ENCODE results near the gene TMEM52.

Gene TMEM52

GRCh38 chr1:1880617-1881312 is 38.3 kb downstream of the TMEM52 start:
- Histone ChIP-seq H3K27ac (ENCODE audit: insufficient read depth, low read depth, low read length, poor library complexity, severe bottlenecking) (no peak overlapping the region), H3K36me3 (ENCODE audit: control insufficient read depth, insufficient read depth, low read length) (peaks cover 10% of the 10 kb centered on the region), H3K9me3 (ENCODE audit: control insufficient read depth, low read length) (no peaks in the 10 kb centered on the region), H3K27me3 (ENCODE audit: control insufficient read depth, insufficient read depth, low read length, poor library complexity, severe bottlenecking) (no peaks in the 10 kb centered on the region), H3K4me1 (ENCODE audit: control insufficient read depth, insufficient read depth, low read length) (peaks cover 7% of the 10 kb centered on the region), H3K4me3 (ENCODE audit: insufficient read depth, low read depth, low read length) (no peak overlapping the region)
- 85 to 87% methylated on average over 13 of the region's 13 CpGs for WGBS, 2 experiments

DNA sequence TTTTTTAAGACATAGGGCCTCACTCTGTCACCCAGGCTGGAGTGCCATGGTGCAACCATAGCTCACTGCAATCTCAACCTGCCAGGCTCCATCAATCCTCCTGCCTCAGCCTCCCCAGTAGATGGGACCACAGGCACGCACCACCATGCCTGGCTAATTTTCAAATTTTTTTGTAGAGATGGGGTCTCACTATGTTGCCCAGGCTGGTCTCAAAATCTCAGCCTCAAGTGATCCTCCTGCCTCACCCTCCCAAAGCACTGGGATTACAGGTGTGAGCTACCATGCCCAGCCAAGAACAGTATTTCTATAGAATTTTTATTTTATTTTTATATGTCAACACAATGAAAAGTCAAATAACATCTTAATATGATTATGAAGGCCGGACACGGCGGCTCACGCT is 39.1 kb downstream of the TMEM52 start:
- peaks cover 7% of the 10 kb centered on the region for H3K4me1 ChIP-seq (ENCODE audit: control insufficient read depth, insufficient read depth, low read length)
- 96 to 98% methylated on average over 5 of the region's 5 CpGs for WGBS, 2 experiments
- no peak overlapping the region for H3K27ac ChIP-seq (ENCODE audit: insufficient read depth, low read depth, low read length, poor library complexity, severe bottlenecking)
- no peaks in the 10 kb centered on the region for H3K9me3 ChIP-seq (ENCODE audit: control insufficient read depth, low read length)
- H3K27me3 ChIP-seq (ENCODE audit: control insufficient read depth, insufficient read depth, low read length, poor library complexity, severe bottlenecking): no peaks in the 10 kb centered on the region
- H3K36me3 ChIP-seq (ENCODE audit: control insufficient read depth, insufficient read depth, low read length): peaks cover 18% of the 10 kb centered on the region
- no peak overlapping the region for H3K4me3 ChIP-seq (ENCODE audit: insufficient read depth, low read depth, low read length)

GRCh38 chr1:1877865-1878436 is 41.1 kb downstream of the TMEM52 start:
- Histone ChIP-seq H3K36me3 (ENCODE audit: control insufficient read depth, insufficient read depth, low read length) (peaks cover 23% of the 10 kb centered on the region), H3K9me3 (ENCODE audit: control insufficient read depth, low read length) (no peaks in the 10 kb centered on the region), H3K27me3 (ENCODE audit: control insufficient read depth, insufficient read depth, low read length, poor library complexity, severe bottlenecking) (no peaks in the 10 kb centered on the region), H3K4me1 (ENCODE audit: control insufficient read depth, insufficient read depth, low read length) (peaks cover 7% of the 10 kb centered on the region), H3K4me3 (ENCODE audit: insufficient read depth, low read depth, low read length) (no peak overlapping the region), H3K27ac (ENCODE audit: insufficient read depth, low read depth, low read length, poor library complexity, severe bottlenecking) (no peak overlapping the region)
- WGBS, 2 experiments: 82 to 85% methylated on average over 5 of the region's 5 CpGs

DNA sequence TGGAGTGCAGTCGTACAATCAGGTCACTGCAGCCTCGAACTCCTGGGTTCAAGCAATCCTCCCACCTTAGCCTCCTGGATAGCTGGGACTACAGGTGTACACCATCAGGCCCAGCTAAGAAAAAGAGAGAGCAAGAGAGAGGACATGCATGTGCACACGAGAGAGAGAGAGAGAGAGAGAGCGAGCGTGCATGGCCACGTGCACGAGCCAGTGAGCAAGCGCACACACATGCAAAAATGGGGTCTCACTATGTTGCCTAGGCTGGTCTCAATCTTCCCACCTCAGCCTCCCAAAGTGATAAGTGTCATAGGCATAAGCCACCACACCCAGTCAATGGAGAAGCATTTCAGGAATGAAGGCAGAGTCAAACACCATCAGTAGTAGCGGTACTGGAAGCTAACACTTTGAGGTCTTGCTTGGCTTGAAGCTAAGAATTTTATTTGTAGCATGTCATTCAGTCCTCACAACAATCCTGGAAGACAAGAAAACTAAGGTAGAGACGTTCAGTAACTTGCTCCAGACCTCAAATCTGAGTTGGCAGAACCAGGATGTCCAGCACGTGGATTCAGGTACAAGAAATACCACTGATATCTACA is 42.6 kb downstream of the TMEM52 start:
- 93 to 97% methylated on average over 11 of the region's 11 CpGs for WGBS, 2 experiments
- peaks cover 1% of the 10 kb centered on the region for H3K4me1 ChIP-seq (ENCODE audit: control insufficient read depth, insufficient read depth, low read length)
- H3K9me3 ChIP-seq (ENCODE audit: control insufficient read depth, low read length): no peaks in the 10 kb centered on the region
- no peak overlapping the region for H3K27ac ChIP-seq (ENCODE audit: insufficient read depth, low read depth, low read length, poor library complexity, severe bottlenecking)
- peaks cover 23% of the 10 kb centered on the region for H3K36me3 ChIP-seq (ENCODE audit: control insufficient read depth, insufficient read depth, low read length)
- H3K4me3 ChIP-seq (ENCODE audit: insufficient read depth, low read depth, low read length): no peak overlapping the region
- no peaks in the 10 kb centered on the region for H3K27me3 ChIP-seq (ENCODE audit: control insufficient read depth, insufficient read depth, low read length, poor library complexity, severe bottlenecking)

DNA sequence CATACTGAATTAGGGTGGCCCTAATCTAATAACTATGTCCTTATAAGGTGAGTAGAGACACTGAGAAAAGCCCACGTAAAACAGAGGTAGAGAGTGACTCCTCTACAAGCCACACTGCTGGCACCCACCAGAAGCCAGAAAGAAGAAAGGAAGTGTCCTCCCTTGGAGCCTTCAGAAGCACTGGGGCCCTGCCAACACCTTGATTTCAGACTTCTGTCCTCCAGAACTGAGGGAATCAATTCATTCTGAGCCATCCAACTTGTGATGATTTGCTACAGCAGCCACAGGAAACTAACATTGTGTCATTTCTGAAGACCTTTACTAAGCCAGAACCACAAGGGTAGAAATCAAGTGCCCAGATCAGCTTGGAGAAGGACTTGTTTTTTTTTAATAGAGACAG is 43.1 kb downstream of the TMEM52 start:
- H3K27ac ChIP-seq (ENCODE audit: insufficient read depth, low read depth, low read length, poor library complexity, severe bottlenecking): no peak overlapping the region
- no peaks in the 10 kb centered on the region for H3K27me3 ChIP-seq (ENCODE audit: control insufficient read depth, insufficient read depth, low read length, poor library complexity, severe bottlenecking)
- H3K4me3 ChIP-seq (ENCODE audit: insufficient read depth, low read depth, low read length): no peak overlapping the region
- 95% methylated on average over 1 of the region's 1 CpG for WGBS, 2 experiments
- H3K36me3 ChIP-seq (ENCODE audit: control insufficient read depth, insufficient read depth, low read length): peaks cover 23% of the 10 kb centered on the region
- H3K4me1 ChIP-seq (ENCODE audit: control insufficient read depth, insufficient read depth, low read length): no peaks in the 10 kb centered on the region
- no peaks in the 10 kb centered on the region for H3K9me3 ChIP-seq (ENCODE audit: control insufficient read depth, low read length)

DNA sequence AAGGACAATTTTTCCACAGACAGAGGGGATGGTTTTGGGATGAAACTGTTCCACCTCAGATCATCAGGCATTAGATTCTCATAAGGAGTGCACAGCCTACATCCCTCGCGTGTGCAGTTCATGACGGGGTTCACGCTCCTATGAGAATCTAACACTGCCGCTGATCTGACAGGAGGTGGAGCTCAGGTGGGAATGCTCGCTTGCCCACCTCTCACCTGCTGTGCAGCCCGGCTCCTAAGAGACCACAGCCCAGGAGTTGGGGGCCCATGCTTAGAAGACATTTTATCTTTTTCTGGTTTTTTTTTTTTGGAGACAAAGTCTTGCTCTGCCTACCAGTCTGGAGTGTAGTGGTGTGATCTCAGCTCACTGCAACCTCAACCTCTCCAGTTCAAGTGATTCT is 44.2 kb downstream of the TMEM52 start:
- Histone ChIP-seq H3K27ac (ENCODE audit: insufficient read depth, low read depth, low read length, poor library complexity, severe bottlenecking) (no peak overlapping the region), H3K27me3 (ENCODE audit: control insufficient read depth, insufficient read depth, low read length, poor library complexity, severe bottlenecking) (no peaks in the 10 kb centered on the region), H3K4me3 (ENCODE audit: insufficient read depth, low read depth, low read length) (no peak overlapping the region), H3K9me3 (ENCODE audit: control insufficient read depth, low read length) (no peaks in the 10 kb centered on the region), H3K4me1 (ENCODE audit: control insufficient read depth, insufficient read depth, low read length) (no peaks in the 10 kb centered on the region), H3K36me3 (ENCODE audit: control insufficient read depth, insufficient read depth, low read length) (peaks cover 26% of the 10 kb centered on the region)
- 95 to 96% methylated on average over 7 of the region's 7 CpGs for WGBS, 2 experiments

DNA sequence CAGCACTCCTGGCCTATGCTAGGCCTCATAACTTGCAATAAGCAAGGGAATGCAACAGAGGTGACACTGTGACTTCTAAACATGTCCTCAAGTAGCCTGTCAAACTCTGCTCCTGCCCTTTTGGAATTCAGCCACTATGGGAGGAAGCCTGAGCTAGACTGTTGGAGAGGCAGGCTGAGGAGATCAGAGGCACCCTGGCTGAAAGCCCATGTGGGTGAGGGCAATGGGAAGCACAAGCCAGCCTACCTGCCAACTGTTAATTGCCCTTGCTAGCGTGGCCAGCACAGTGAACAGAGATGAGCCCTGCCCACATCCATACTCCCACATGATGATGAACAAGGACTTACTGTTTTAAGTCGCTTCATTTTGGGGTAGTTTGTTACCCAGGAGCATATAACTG is 45.9 kb downstream of the TMEM52 start:
- 94 to 97% methylated on average over 2 of the region's 2 CpGs for WGBS, 2 experiments
- H3K27me3 ChIP-seq (ENCODE audit: control insufficient read depth, insufficient read depth, low read length, poor library complexity, severe bottlenecking): no peaks in the 10 kb centered on the region
- H3K36me3 ChIP-seq (ENCODE audit: control insufficient read depth, insufficient read depth, low read length): peaks cover 26% of the 10 kb centered on the region
- H3K4me1 ChIP-seq (ENCODE audit: control insufficient read depth, insufficient read depth, low read length): no peaks in the 10 kb centered on the region
- H3K4me3 ChIP-seq (ENCODE audit: insufficient read depth, low read depth, low read length): no peak overlapping the region
- no peak overlapping the region for H3K27ac ChIP-seq (ENCODE audit: insufficient read depth, low read depth, low read length, poor library complexity, severe bottlenecking)
- no peaks in the 10 kb centered on the region for H3K9me3 ChIP-seq (ENCODE audit: control insufficient read depth, low read length)

DNA sequence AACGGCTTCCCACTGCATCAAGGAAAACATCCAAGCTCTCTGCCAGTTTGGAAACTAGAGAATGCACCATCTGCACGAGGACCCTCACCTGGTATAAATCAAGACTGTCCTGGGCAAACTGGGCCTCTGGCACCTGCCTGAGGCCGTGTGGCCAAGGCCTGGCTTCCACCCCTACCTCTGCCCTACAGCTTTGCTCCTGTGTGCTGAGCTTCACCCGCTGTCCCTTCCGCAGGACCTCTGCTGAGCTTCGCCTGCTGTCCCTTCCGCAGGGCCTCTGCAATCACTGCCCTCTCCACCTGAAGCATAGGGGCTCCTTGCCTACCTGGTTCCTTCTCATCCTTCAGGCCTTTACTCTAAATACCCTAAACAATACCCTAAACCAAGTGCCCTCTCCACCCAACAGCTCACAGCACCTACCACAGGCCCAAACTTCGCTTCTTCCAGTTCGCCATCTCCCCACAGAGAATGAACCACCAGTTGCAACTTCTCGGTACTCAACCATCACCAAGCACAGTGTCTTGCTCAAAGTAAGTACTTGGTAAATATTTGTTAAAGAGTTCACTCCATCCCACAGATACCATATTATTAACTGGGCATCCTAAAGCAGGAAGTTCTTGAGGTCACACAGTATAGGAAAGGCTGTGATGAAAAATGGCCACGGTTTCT is 46.6 kb downstream of the TMEM52 start:
- 95% methylated on average over 10 of the region's 11 CpGs for WGBS, 2 experiments
- H3K9me3 ChIP-seq (ENCODE audit: control insufficient read depth, low read length): no peaks in the 10 kb centered on the region
- H3K36me3 ChIP-seq (ENCODE audit: control insufficient read depth, insufficient read depth, low read length): peaks cover 26% of the 10 kb centered on the region
- H3K4me1 ChIP-seq (ENCODE audit: control insufficient read depth, insufficient read depth, low read length): no peaks in the 10 kb centered on the region
- H3K27ac ChIP-seq (ENCODE audit: insufficient read depth, low read depth, low read length, poor library complexity, severe bottlenecking): no peak overlapping the region
- H3K27me3 ChIP-seq (ENCODE audit: control insufficient read depth, insufficient read depth, low read length, poor library complexity, severe bottlenecking): no peaks in the 10 kb centered on the region
- H3K4me3 ChIP-seq (ENCODE audit: insufficient read depth, low read depth, low read length): no peak overlapping the region

- WGBS, 2 experiments: 89 to 96% methylated on average over 3 to 4 of the region's 4 CpGs
- peaks cover 3% of the 10 kb centered on the region for H3K36me3 ChIP-seq (ENCODE audit: control insufficient read depth, insufficient read depth, low read length)
- H3K27me3 ChIP-seq (ENCODE audit: control insufficient read depth, insufficient read depth, low read length, poor library complexity, severe bottlenecking): no peaks in the 10 kb centered on the region
Measured at GRCh38 chr1:1869469-1869868, 49.6 kb downstream of the TMEM52 start.

More at GRCh38 chr1:1869469-1869868, 49.6 kb downstream of the TMEM52 start:
- Histone ChIP-seq H3K9me3 (ENCODE audit: control insufficient read depth, low read length) (no peaks in the 10 kb centered on the region), H3K27ac (ENCODE audit: insufficient read depth, low read depth, low read length, poor library complexity, severe bottlenecking) (no peak overlapping the region), H3K4me3 (ENCODE audit: insufficient read depth, low read depth, low read length) (no peak overlapping the region), H3K4me1 (ENCODE audit: control insufficient read depth, insufficient read depth, low read length) (no peaks in the 10 kb centered on the region)
